Measurements from ENCODE around the gene LPIN1. TPM values are rescaled to one million over a fixed set of nuclear protein-coding genes. Genes with fewer than 3 reads are reported as not detected.

Gene LPIN1
- total RNA-seq, 2 donors from 2014 or later = 86.7 to 99.8 TPM

GRCh38 chr2:11796190-11797171 is 50.0 kb downstream of the LPIN1 start:
- ATAC-seq (no peak), DNase-seq (no peak)
- H3K4me1 Mint-ChIP-seq = peaks cover 13% of the 10 kb centered on the region
- H3K27ac Mint-ChIP-seq = no peak overlapping the region
- peaks cover 27% of the 10 kb centered on the region for H3K36me3 Mint-ChIP-seq (ENCODE audit: low read depth)
- H3K4me3 Mint-ChIP-seq = no peak overlapping the region
- no peaks in the 10 kb centered on the region for H3K9me3 ChIP-seq (ENCODE audit: control insufficient read depth, low read length, poor library complexity, severe bottlenecking)
- H3K27me3 Mint-ChIP-seq = no peaks in the 10 kb centered on the region

- no peak overlapping the region for H3K4me3 Mint-ChIP-seq
- H3K27me3 Mint-ChIP-seq = no peaks in the 10 kb centered on the region
- no peaks in the 10 kb centered on the region for H3K9me3 ChIP-seq (ENCODE audit: control insufficient read depth, low read length, poor library complexity, severe bottlenecking)
- peaks cover 23% of the 10 kb centered on the region for H3K36me3 Mint-ChIP-seq (ENCODE audit: low read depth)
- peaks cover 7% of the 10 kb centered on the region for H3K4me1 Mint-ChIP-seq
- ATAC-seq (no peak), DNase-seq (no peak)
- no peak overlapping the region for H3K27ac Mint-ChIP-seq
Measured at GRCh38 chr2:11797846-11798245, 51.4 kb downstream of the LPIN1 start.

- Mint-ChIP-seq H3K27me3 (no peaks in the 10 kb centered on the region), H3K4me1 (peaks cover 7% of the 10 kb centered on the region), H3K4me3 (no peak overlapping the region), H3K27ac (peak overlapping the region; percentile 11), H3K36me3 (ENCODE audit: low read depth) (peaks cover 17% of the 10 kb centered on the region)
- no peak for ATAC-seq
- no peak for DNase-seq
- no peaks in the 10 kb centered on the region for H3K9me3 ChIP-seq (ENCODE audit: control insufficient read depth, low read length, poor library complexity, severe bottlenecking)
Measured at GRCh38 chr2:11798701-11799435, 52.4 kb downstream of the LPIN1 start.

GRCh38 chr2:11799826-11800225 is 53.4 kb downstream of the LPIN1 start:
- Mint-ChIP-seq H3K36me3 (ENCODE audit: low read depth) (peaks cover 19% of the 10 kb centered on the region), H3K4me3 (no peak overlapping the region), H3K4me1 (peaks cover 8% of the 10 kb centered on the region), H3K27ac (no peak overlapping the region), H3K27me3 (no peaks in the 10 kb centered on the region)
- no peak for DNase-seq
- no peaks in the 10 kb centered on the region for H3K9me3 ChIP-seq (ENCODE audit: control insufficient read depth, low read length, poor library complexity, severe bottlenecking)
- ATAC-seq = no peak

GRCh38 chr2:11802782-11803191 is 56.4 kb downstream of the LPIN1 start:
- Mint-ChIP-seq H3K36me3 (ENCODE audit: low read depth) (peaks cover 19% of the 10 kb centered on the region), H3K4me1 (peaks cover 5% of the 10 kb centered on the region), H3K4me3 (no peak overlapping the region), H3K27ac (no peak overlapping the region), H3K27me3 (no peaks in the 10 kb centered on the region)
- H3K9me3 ChIP-seq (ENCODE audit: control insufficient read depth, low read length, poor library complexity, severe bottlenecking) = no peaks in the 10 kb centered on the region
- ATAC-seq (no peak), DNase-seq (no peak)

- H3K36me3 Mint-ChIP-seq (ENCODE audit: low read depth) = peaks cover 23% of the 10 kb centered on the region
- peaks cover 8% of the 10 kb centered on the region for H3K4me1 Mint-ChIP-seq
- peak overlapping the region; percentile 41 for H3K27ac Mint-ChIP-seq
- H3K4me3 Mint-ChIP-seq = no peak overlapping the region
- DNase-seq (no peak), ATAC-seq (no peak)
- no peaks in the 10 kb centered on the region for H3K27me3 Mint-ChIP-seq
- no peaks in the 10 kb centered on the region for H3K9me3 ChIP-seq (ENCODE audit: control insufficient read depth, low read length, poor library complexity, severe bottlenecking)
Measured at GRCh38 chr2:11805024-11805423, 58.6 kb downstream of the LPIN1 start.

GRCh38 chr2:11805920-11806319 is 59.5 kb downstream of the LPIN1 start:
- no peaks in the 10 kb centered on the region for H3K9me3 ChIP-seq (ENCODE audit: control insufficient read depth, low read length, poor library complexity, severe bottlenecking)
- Mint-ChIP-seq H3K4me3 (no peak overlapping the region), H3K4me1 (peaks cover 8% of the 10 kb centered on the region), H3K36me3 (ENCODE audit: low read depth) (peaks cover 25% of the 10 kb centered on the region), H3K27me3 (no peaks in the 10 kb centered on the region), H3K27ac (no peak overlapping the region)
- ATAC-seq (no peak), DNase-seq (no peak)

GRCh38 chr2:11807156-11808015 is 61.0 kb downstream of the LPIN1 start:
- ATAC-seq = no peak
- no peak for DNase-seq
- no peaks in the 10 kb centered on the region for H3K27me3 Mint-ChIP-seq
- H3K36me3 Mint-ChIP-seq (ENCODE audit: low read depth) = peaks cover 22% of the 10 kb centered on the region
- no peak overlapping the region for H3K4me3 Mint-ChIP-seq
- peaks cover 9% of the 10 kb centered on the region for H3K4me1 Mint-ChIP-seq
- H3K9me3 ChIP-seq (ENCODE audit: control insufficient read depth, low read length, poor library complexity, severe bottlenecking) = no peaks in the 10 kb centered on the region
- H3K27ac Mint-ChIP-seq = no peak overlapping the region

GRCh38 chr2:11808016-11808400 is 61.6 kb downstream of the LPIN1 start:
- no peak overlapping the region for H3K27ac Mint-ChIP-seq
- H3K27me3 Mint-ChIP-seq = no peaks in the 10 kb centered on the region
- H3K4me3 Mint-ChIP-seq = no peak overlapping the region
- H3K36me3 Mint-ChIP-seq (ENCODE audit: low read depth) = peaks cover 24% of the 10 kb centered on the region
- H3K4me1 Mint-ChIP-seq = peaks cover 10% of the 10 kb centered on the region
- ATAC-seq (no peak), DNase-seq (no peak)
- H3K9me3 ChIP-seq (ENCODE audit: control insufficient read depth, low read length, poor library complexity, severe bottlenecking) = no peaks in the 10 kb centered on the region

GRCh38 chr2:11809586-11810236 is 63.3 kb downstream of the LPIN1 start:
- H3K9me3 ChIP-seq (ENCODE audit: control insufficient read depth, low read length, poor library complexity, severe bottlenecking) = no peaks in the 10 kb centered on the region
- Mint-ChIP-seq H3K4me3 (no peak overlapping the region), H3K36me3 (ENCODE audit: low read depth) (peaks cover 24% of the 10 kb centered on the region), H3K4me1 (peaks cover 12% of the 10 kb centered on the region), H3K27ac (peak overlapping the region; percentile 37), H3K27me3 (no peaks in the 10 kb centered on the region)
- DNase-seq (no peak), ATAC-seq (no peak)

GRCh38 chr2:11810237-11810977 is 64.0 kb downstream of the LPIN1 start:
- ATAC-seq = no peak
- peaks cover 26% of the 10 kb centered on the region for H3K36me3 Mint-ChIP-seq (ENCODE audit: low read depth)
- H3K9me3 ChIP-seq (ENCODE audit: control insufficient read depth, low read length, poor library complexity, severe bottlenecking) = no peaks in the 10 kb centered on the region
- H3K27ac Mint-ChIP-seq = peak overlapping the region; percentile 37
- no peaks in the 10 kb centered on the region for H3K27me3 Mint-ChIP-seq
- no peak overlapping the region for H3K4me3 Mint-ChIP-seq
- DNase-seq = no peak
- H3K4me1 Mint-ChIP-seq = peaks cover 12% of the 10 kb centered on the region

GRCh38 chr2:11811036-11811654 is 64.7 kb downstream of the LPIN1 start:
- Mint-ChIP-seq H3K36me3 (ENCODE audit: low read depth) (peaks cover 27% of the 10 kb centered on the region), H3K4me1 (peaks cover 12% of the 10 kb centered on the region), H3K27ac (no peak overlapping the region), H3K4me3 (no peak overlapping the region), H3K27me3 (no peaks in the 10 kb centered on the region)
- DNase-seq = no peak
- H3K9me3 ChIP-seq (ENCODE audit: control insufficient read depth, low read length, poor library complexity, severe bottlenecking) = no peaks in the 10 kb centered on the region
- ATAC-seq = no peak
